Neural cell (in vitro differentiated cells): Measurements from ENCODE around the gene TMEFF1.
"Not testable (repeated sequence)": the region's sequence is repeated elsewhere in the genome, so short reads cannot be mapped to it uniquely, and the experiment has no call there.

Experiments used
- CTCF ChIP-seq: fragments of 450-650 bp; IDR thresholded peaks from 2 replicates; pipeline ENCODE4 v1.5.1; 2014; ENCODE audit warnings: antibody characterized with exemption, mild to moderate bottlenecking, moderate library complexity; ENCODE audit not compliant: poor library complexity, severe bottlenecking
- EZH2 ChIP-seq: fragments of 200-600, 300-800 bp; shearing (Covaris generic), sonication (generic); IDR thresholded peaks from 2 replicates; pipeline ENCODE4 v1.6.1; 2014; ENCODE audit warnings: antibody characterized with exemption, low read length, borderline replicate concordance, mild to moderate bottlenecking; ENCODE audit not compliant: insufficient read depth, poor library complexity, severe bottlenecking
- RAD21 ChIP-seq: fragments of 450-650 bp; conservative IDR thresholded peaks from 2 replicates; pipeline ENCODE4 v1.6.1; 2014; ENCODE audit warnings: antibody characterized with exemption, mild to moderate bottlenecking, moderate library complexity

- TF ChIP-seq CTCF, EZH2, RAD21: not testable (repeated sequence)
These were observed 32.5 kb upstream of the TMEFF1 start for GRCh38 chr9:100440487-100440886.
